GM18499 (cell line): ENCODE data around the gene ASTN2.

ENCODE experiments used
- ATAC-seq: cut with Tn5 transposase; IDR thresholded peaks from one replicate; pipeline ENCODE4 v1.9.1; 2021; ENCODE audit warnings: moderate number of reproducible peaks; ENCODE audit not compliant: insufficient read depth, unreplicated experiment

The ASTN2 gene, protein sequence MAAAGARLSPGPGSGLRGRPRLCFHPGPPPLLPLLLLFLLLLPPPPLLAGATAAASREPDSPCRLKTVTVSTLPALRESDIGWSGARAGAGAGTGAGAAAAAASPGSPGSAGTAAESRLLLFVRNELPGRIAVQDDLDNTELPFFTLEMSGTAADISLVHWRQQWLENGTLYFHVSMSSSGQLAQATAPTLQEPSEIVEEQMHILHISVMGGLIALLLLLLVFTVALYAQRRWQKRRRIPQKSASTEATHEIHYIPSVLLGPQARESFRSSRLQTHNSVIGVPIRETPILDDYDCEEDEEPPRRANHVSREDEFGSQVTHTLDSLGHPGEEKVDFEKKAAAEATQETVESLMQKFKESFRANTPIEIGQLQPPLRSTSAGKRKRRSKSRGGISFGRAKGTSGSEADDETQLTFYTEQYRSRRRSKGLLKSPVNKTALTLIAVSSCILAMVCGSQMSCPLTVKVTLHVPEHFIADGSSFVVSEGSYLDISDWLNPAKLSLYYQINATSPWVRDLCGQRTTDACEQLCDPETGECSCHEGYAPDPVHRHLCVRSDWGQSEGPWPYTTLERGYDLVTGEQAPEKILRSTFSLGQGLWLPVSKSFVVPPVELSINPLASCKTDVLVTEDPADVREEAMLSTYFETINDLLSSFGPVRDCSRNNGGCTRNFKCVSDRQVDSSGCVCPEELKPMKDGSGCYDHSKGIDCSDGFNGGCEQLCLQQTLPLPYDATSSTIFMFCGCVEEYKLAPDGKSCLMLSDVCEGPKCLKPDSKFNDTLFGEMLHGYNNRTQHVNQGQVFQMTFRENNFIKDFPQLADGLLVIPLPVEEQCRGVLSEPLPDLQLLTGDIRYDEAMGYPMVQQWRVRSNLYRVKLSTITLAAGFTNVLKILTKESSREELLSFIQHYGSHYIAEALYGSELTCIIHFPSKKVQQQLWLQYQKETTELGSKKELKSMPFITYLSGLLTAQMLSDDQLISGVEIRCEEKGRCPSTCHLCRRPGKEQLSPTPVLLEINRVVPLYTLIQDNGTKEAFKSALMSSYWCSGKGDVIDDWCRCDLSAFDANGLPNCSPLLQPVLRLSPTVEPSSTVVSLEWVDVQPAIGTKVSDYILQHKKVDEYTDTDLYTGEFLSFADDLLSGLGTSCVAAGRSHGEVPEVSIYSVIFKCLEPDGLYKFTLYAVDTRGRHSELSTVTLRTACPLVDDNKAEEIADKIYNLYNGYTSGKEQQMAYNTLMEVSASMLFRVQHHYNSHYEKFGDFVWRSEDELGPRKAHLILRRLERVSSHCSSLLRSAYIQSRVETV (N-terminal part only)

GRCh38 chr9:117414906-117415331 is at the start of gene ASTN2:
Gene ASTN2 (minus strand): TSS chr9:117415057. CDS start chr9:117414938, 119 bp downstream.
- ATAC-seq = no peak

GRCh38 chr9:117462861-117463260 is 48.0 kb upstream of the ASTN2 start:
- ATAC-seq = no peak

GRCh38 chr9:117461386-117461785 is 46.5 kb upstream of the ASTN2 start:
- ATAC-seq = no peak

- ATAC-seq = no peak
Measured at GRCh38 chr9:117460743-117461142, 45.9 kb upstream of the ASTN2 start.

DNA sequence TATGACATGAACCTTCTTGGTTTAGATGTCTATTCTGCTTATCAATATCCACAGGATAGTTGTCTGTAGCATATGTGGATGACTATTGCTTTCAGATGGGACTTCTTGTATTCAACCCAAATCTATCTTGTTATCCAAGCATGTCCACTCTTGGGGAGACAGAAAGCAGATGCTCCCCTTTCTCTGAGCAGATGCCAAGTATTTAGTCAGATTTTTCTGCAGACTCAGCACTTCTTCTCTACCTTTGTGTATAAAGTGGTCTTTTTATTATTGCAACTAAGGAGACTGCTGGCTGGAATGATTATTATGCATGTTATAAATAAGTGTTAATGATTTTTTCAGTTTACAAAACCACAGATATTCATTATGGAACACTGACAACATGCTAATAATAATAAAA is 45.1 kb upstream of the ASTN2 start:
- no peak for ATAC-seq

DNA sequence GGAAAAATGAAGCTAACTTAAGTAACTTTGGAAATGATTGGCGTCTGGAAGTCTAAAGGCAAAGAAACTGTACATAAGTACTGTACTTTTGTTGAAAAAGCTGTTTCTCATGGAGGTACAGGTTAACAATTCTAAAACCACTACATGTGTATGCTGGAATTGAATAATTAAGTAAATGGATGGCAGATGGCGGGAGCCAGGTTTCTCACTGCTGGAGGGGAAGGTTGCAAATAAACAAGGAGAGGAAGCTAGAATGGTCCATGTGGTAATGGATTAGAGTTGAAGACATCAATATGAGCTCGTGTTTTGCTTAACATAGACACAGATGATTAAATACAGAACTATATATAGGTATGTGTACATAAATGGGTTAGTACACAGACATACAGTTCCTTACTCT is 43.2 kb upstream of the ASTN2 start:
- ATAC-seq = no peak

DNA sequence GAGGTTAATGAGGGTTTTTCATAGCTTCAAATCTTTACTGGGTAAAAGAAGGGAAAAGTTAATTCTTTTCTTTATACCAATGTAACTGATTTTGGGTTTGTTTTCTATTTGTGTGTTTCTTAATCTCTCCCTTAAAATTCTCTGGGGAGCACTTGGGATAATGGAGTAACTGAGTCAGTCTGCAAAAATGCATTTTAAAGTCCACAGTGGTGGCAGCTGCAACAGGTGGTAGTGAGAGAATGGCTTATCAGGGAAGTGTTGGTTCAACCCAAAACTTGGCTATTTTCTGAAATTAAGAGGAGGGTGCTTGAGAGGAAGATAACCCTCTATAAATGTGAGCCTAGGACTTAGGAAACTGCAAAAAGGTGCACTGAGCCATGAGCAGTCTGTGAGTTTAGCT is 39.9 kb upstream of the ASTN2 start:
- ATAC-seq = no peak

DNA sequence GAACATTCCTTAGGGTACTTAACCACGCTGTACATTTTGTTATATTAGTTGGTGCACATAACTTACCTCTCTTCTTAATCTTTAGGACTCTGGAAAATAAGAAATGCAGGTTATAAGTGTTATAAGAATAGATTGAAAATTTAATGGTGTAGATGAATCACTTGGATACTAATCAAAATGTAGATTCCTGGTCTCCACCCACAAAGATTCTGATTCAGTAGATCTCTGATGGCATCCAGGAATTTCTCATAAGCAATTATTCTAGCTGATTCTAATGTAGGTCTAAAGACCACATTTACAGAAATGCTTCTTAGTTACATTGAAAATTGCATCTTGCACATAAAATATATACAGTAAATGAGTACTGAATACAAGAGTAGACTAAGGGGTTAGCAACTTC is 38.9 kb upstream of the ASTN2 start:
- no peak for ATAC-seq

GRCh38 chr9:117451311-117451710 is 36.5 kb upstream of the ASTN2 start:
- ATAC-seq = no peak

DNA sequence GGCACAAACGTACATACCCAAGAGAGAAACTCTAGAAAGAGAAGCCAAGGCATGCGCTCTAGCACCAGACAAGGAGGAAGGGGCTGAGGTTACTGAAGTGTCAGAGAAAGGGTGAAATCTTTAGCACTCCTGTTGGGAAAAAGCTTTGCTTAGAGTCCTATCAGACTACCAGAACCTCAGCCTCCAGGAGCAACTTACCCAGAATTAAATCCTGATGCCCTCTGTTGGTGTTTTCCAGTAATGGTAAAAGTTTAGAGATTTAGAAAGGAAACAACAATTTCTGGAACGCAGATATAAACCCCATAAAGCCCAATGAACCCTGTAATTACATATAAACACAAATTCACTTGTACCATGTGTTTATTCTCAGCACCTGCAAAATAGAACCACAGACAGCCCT is 33.2 kb upstream of the ASTN2 start:
- ATAC-seq = no peak

GRCh38 chr9:117445631-117446030 is 30.8 kb upstream of the ASTN2 start:
- no peak for ATAC-seq

DNA sequence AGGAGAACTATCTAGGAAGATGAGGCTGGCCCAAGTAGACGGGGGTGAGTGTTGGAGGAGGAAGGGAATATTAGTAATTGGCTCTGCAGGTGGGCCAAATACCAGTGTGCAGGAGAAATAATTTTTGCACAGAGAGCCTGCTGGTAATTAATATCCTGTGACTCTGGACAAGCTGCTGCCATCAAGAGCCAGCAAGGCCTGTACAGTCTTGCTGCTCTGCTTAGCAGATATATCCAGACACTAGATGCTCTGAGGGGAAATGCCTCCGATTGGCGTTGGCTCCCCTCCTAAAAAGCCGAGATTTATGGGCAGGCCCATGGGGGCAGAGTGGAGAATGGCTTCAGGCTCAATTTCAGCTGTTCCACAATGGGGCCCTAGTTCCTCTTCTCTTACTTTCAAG is 29.6 kb upstream of the ASTN2 start:
- ATAC-seq = no peak

DNA sequence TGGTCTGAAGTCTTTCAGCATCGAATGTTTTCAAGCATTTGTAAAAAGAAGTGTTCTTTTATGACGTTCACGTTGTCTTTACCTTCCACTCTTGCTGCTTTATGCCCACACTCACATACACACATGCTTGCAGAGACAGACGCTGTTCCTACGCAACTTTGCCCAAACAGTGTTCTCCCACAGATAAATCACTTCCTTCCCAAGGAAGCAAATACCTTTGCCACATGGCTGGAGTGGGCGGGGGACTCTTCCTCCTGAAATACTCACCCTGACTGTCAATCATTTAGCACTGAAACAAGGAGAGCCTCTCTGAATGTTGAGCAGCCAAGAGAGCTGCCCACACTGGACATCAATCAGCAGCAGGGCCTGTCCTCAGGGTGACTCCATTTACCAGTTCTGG is 22.4 kb upstream of the ASTN2 start:
- no peak for ATAC-seq

- no peak for ATAC-seq
Measured at GRCh38 chr9:117435630-117436261, 20.9 kb upstream of the ASTN2 start.

- no peak for ATAC-seq
Measured at GRCh38 chr9:117434566-117434965, 19.7 kb upstream of the ASTN2 start.

GRCh38 chr9:117430813-117431212 is 16.0 kb upstream of the ASTN2 start:
- ATAC-seq = no peak

DNA sequence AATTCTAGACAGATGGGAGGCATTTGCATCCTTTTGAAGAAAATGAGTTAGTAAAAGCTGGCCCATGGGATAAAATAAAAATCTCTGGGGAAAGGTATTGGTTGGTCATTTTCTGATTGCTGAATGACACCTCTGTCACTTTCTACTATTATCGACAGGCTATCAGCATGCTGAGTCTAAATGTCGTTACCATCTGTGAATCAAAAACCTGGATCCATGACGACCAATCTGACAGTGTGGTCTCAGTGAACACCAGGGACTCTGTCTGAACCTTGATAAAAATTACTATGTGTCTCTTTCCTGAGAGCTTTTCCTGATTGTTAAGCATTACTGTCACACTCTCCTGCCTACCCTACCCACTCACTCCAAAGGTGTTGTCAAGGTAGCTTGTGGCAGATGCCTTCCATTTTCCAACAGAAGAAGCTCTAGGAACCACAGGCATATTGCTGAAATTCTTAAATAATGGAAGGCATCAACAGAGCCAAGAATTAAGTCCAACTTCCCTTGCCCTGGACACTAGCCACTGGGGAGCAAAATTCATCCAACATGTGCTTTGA is 12.6 kb upstream of the ASTN2 start:
- no peak for ATAC-seq

GRCh38 chr9:117425566-117425965 is 10.7 kb upstream of the ASTN2 start:
- ATAC-seq = no peak

DNA sequence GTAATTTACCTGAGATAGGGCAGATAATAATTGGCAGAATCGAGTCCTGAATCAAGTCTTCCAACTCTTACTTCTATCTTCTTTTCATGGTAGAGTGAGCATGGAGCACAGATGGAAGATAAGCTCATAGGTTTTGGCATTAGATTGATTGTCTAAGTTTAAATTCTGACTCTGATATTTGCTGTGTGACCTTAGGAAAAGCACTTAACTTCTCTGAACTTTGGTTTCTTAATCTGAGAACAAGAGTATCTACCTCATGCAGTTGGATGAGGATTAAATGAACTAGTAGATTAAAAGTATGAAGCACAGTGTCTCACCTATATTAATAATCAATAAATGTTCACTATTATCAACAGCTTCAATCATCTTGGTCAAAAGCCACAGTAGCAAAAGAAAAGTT is 9.4 kb upstream of the ASTN2 start:
- ATAC-seq = no peak

DNA sequence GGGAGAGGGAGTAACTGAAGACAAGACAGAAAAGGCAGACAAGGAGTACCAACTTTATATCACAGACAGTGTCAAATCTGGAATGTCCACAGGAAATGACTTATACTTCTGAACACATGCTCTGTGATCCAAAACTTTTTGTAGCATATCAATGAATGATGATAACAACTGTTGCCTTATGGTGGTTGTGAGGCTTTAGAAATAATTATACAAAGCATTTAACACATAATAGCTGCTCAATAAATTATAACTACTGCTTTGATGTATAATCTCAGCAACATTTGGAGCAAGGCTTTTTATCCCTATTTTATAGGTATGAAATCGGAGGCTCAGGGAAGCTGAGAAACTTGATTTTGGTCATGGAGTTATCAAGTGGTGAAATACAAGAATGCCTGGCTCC is 3.3 kb upstream of the ASTN2 start:
- no peak for ATAC-seq
